Prostate gland (tissue), 2 donors: Measurements from ENCODE around the gene NHLH1.
"Not testable (repeated sequence)": the region's sequence is repeated elsewhere in the genome, so short reads cannot be mapped to it uniquely, and the experiment has no call there.

Source experiments
- CTCF ChIP-seq, 4 experiments: fragments of 200-600 bp in 2 of 4; fragments of 450-650 bp in 2 of 4; sonication (generic) in 2 of 4; IDR thresholded peaks; 1 replicate in 3 of 4; 2 replicates in 1 of 4; pipeline ENCODE4 v1.5.1; 2016 to 2019; ENCODE audit warnings: antibody characterized with exemption in 4 of 4, mild to moderate bottlenecking in 2 of 4, moderate library complexity in 2 of 4
- POLR2A ChIP-seq: fragments of 450-650 bp; IDR thresholded peaks from one replicate; pipeline ENCODE4 v1.6.1; 2016; ENCODE audit warnings: antibody characterized with exemption, mild to moderate bottlenecking
- POLR2AphosphoS5 ChIP-seq: sonication (generic); formaldehyde crosslinking; IDR thresholded peaks from one replicate; pipeline ENCODE4 v1.6.1; 2017; ENCODE audit warnings: antibody characterized with exemption

- not testable (repeated sequence) for TF ChIP-seq CTCF (IDR thresholded peaks at IDR 0.05); POLR2A; POLR2AphosphoS5
Observed at GRCh38 chr1:160388406-160388805, 21.5 kb downstream of the NHLH1 start.
